Measurements from ENCODE around the gene MED15.

DNA sequence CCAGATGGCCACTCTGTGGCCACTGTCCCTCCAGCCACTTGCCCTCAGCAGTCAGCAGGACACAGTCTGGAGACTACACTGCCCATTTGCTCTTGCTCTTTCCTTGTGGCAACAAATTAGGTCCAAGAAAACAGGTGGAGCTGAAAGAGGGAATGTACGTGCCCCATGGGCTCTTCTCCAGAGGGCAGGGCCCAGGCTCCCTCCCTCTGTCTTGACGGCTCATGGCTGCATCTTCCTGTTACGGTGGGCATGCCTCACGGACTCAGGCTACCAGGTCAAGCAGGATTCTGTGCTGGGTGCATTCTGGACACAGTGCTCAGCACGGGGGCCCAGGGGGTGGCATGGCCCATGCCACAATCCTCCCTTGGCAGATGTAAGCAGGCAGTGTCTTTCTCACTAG, 71.3 kb downstream of the MED15 start:
- TF ChIP-seq GATA3 (IDR thresholded peaks at IDR 0.05; ENCODE audit: low read depth, low read length), result no peak
- no peak for TF ChIP-seq GATA2 (IDR thresholded peaks at IDR 0.05; ENCODE audit: low read depth, low read length)

All from SH-SY5Y (cell line).